Parathyroid adenoma (tissue), 2 donors: ENCODE data around the gene ZNF8.
"Not testable (repeated sequence)": the region's sequence is repeated elsewhere in the genome, so short reads cannot be mapped to it uniquely, and the experiment has no call there.

ENCODE experiments used
- H2AFZ ChIP-seq: fragments of 300-600 bp; sonication (generic); one replicate; pipeline ENCODE4 v1.7.0; 2017; ENCODE audit warnings: antibody characterized with exemption, mild to moderate bottlenecking
- H3K27ac ChIP-seq: fragments of 300-600 bp; sonication (generic); one replicate; pipeline ENCODE4 v1.7.0; 2017
- H3K27me3 ChIP-seq: fragments of 300-600 bp; sonication (generic); one replicate; pipeline ENCODE4 v1.7.0; 2017; ENCODE audit warnings: low read length; ENCODE audit not compliant: control insufficient read depth, insufficient read depth
- H3K36me3 ChIP-seq: fragments of 300-600 bp; sonication (generic); one replicate; pipeline ENCODE4 v1.7.0; 2017; ENCODE audit warnings: low read length; ENCODE audit not compliant: control insufficient read depth, insufficient read depth
- H3K4me1 ChIP-seq: fragments of 300-600 bp; sonication (generic); one replicate; pipeline ENCODE4 v1.7.0; 2017; ENCODE audit warnings: control low read depth
- H3K4me2 ChIP-seq: fragments of 300-600 bp; sonication (generic); one replicate; pipeline ENCODE4 v1.7.0; 2017; ENCODE audit warnings: low read length
- H3K4me3 ChIP-seq: fragments of 300-600 bp; sonication (generic); one replicate; pipeline ENCODE4 v1.7.0; 2017; ENCODE audit warnings: low read depth, low read length
- H3K79me2 ChIP-seq: fragments of 300-600 bp; sonication (generic); one replicate; pipeline ENCODE4 v1.7.0; 2017; ENCODE audit warnings: control low read depth
- H3K9ac ChIP-seq: fragments of 300-600 bp; sonication (generic); one replicate; pipeline ENCODE4 v1.7.0; 2017; ENCODE audit warnings: mild to moderate bottlenecking
- H3K9me3 ChIP-seq: fragments of 300-600 bp; sonication (generic); one replicate; pipeline ENCODE4 v1.7.0; 2017; ENCODE audit warnings: low read length; ENCODE audit not compliant: control insufficient read depth
- TF ChIP-seq, protein P1 (sequence below): fragments of 300-600 bp; sonication (generic); IDR thresholded peaks from one replicate; pipeline ENCODE4 v1.7.0; 2017; ENCODE audit warnings: antibody characterized with exemption, mild to moderate bottlenecking
- donor health status: primary hyperparathyroidism.

Gene ZNF8

DNA sequence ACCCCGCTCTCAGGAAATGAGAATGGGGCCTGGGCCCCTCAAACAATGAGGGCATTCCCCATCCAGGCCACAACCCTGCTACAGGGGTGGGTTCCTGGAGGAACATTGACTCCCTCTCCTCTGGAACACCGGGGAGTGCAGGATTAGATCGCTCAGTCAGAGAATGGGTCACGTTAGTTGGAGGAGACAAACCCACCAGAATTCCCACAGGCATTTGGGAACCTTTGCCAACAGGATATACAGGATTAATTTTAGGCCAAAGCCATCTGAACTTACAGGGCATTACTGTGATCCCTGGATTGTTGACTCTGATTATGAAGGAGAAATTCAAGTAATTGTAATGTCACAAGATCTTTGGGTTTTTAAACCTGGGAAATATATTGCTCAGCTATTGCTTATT is 29.0 kb downstream of the ZNF8 start:
- H3K27me3 ChIP-seq: no peaks in the 10 kb centered on the region
- no peak overlapping the region for H3K4me3 ChIP-seq
- no peaks in the 10 kb centered on the region for H3K36me3 ChIP-seq
- H2AFZ ChIP-seq: no peak overlapping the region
- H3K27ac ChIP-seq: no peak overlapping the region
- H3K9ac ChIP-seq: no peak overlapping the region
- no peak overlapping the region for H3K4me2 ChIP-seq
- H3K79me2 ChIP-seq: peaks cover 36% of the 10 kb centered on the region
- TF ChIP-seq, protein P1, sequence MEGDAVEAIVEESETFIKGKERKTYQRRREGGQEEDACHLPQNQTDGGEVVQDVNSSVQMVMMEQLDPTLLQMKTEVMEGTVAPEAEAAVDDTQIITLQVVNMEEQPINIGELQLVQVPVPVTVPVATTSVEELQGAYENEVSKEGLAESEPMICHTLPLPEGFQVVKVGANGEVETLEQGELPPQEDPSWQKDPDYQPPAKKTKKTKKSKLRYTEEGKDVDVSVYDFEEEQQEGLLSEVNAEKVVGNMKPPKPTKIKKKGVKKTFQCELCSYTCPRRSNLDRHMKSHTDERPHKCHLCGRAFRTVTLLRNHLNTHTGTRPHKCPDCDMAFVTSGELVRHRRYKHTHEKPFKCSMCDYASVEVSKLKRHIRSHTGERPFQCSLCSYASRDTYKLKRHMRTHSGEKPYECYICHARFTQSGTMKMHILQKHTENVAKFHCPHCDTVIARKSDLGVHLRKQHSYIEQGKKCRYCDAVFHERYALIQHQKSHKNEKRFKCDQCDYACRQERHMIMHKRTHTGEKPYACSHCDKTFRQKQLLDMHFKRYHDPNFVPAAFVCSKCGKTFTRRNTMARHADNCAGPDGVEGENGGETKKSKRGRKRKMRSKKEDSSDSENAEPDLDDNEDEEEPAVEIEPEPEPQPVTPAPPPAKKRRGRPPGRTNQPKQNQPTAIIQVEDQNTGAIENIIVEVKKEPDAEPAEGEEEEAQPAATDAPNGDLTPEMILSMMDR: no peak
- H3K4me1 ChIP-seq: peaks cover 5% of the 10 kb centered on the region
- no peaks in the 10 kb centered on the region for H3K9me3 ChIP-seq

DNA sequence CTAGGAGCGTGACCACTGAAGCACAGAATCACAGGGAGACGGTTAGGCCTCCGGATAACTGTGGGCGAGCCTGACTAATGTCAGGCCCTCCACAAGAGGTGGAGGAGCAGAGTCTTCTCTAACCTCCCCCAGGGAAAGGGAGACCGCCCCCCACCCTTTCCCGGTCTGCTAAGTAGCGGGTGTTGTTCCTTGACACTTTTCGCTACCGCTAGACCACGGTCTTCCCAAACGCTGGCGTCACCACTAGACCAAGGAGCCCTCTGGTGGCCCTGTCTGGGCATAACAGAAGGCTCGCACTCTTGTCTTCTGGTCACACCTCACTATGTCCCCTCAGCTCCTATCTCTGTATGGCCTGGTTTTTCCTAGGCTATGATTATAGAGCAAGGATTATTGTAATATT is 31.9 kb downstream of the ZNF8 start:
- H3K27me3 ChIP-seq, H3K4me1 ChIP-seq, H3K36me3 ChIP-seq, H3K4me3 ChIP-seq, H3K9me3 ChIP-seq, H2AFZ ChIP-seq, H3K4me2 ChIP-seq, H3K27ac ChIP-seq, H3K9ac ChIP-seq: not testable (repeated sequence)
- H3K79me2 ChIP-seq: peaks cover 31% of the 10 kb centered on the region
- TF ChIP-seq, protein P1: peak; percentile 69

DNA sequence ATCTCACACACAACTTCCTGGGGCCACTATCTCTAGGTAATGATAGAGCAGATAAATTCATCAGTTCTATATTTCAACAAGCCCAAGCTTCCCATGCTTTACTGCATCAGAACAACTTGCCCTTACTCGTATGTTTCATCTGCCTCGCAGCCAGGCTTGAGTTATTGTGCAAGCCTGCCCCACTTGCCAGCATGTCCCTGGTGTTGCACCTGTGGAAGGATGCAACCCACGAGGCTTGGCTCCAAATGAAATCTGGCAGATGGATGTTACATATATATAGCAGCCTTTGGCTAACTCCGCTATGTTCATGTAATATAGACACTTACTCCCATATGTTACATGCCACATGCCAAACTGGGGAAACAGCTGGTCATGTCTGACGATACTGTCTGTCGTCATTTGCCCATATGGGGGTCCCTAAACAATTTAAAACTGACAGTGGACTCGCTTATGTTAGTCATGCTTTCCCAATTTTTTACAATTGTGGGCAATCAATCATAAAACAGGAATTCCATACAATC is 32.6 kb downstream of the ZNF8 start:
- Histone ChIP-seq H2AFZ (no peak overlapping the region), H3K9me3 (no peaks in the 10 kb centered on the region), H3K36me3 (no peaks in the 10 kb centered on the region), H3K79me2 (peaks cover 25% of the 10 kb centered on the region), H3K27me3 (no peaks in the 10 kb centered on the region), H3K4me2 (no peak overlapping the region), H3K9ac (no peak overlapping the region), H3K4me1 (no peaks in the 10 kb centered on the region), H3K27ac (no peak overlapping the region), H3K4me3 (no peak overlapping the region)
- TF ChIP-seq, protein P1: no peak

DNA sequence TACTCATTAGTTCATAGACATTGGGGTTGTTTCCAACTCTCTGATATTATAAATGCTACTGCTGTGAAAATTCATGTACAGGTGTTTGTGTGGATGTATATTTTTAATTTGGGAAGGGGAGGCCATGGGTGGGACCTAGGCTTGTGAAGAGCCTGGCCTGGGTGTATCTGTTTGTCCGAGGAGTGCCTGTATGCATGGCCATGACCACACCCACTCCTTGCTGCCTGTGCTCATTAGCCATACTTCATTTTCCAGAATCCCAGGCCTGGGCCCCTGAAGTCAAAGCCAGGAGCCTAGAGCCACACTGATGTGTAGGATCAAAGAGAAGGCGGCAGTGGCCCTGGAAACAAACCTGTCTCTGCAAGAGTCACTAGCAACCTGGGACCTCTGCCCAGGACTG is 36.8 kb downstream of the ZNF8 start:
- no peak overlapping the region for H3K27ac ChIP-seq
- H2AFZ ChIP-seq: no peak overlapping the region
- no peak overlapping the region for H3K4me2 ChIP-seq
- no peaks in the 10 kb centered on the region for H3K4me1 ChIP-seq
- no peak overlapping the region for H3K4me3 ChIP-seq
- TF ChIP-seq, protein P1: no peak
- H3K79me2 ChIP-seq: peaks cover 24% of the 10 kb centered on the region
- H3K36me3 ChIP-seq: no peaks in the 10 kb centered on the region
- H3K9ac ChIP-seq: no peak overlapping the region
- H3K27me3 ChIP-seq: no peaks in the 10 kb centered on the region
- H3K9me3 ChIP-seq: no peaks in the 10 kb centered on the region

DNA sequence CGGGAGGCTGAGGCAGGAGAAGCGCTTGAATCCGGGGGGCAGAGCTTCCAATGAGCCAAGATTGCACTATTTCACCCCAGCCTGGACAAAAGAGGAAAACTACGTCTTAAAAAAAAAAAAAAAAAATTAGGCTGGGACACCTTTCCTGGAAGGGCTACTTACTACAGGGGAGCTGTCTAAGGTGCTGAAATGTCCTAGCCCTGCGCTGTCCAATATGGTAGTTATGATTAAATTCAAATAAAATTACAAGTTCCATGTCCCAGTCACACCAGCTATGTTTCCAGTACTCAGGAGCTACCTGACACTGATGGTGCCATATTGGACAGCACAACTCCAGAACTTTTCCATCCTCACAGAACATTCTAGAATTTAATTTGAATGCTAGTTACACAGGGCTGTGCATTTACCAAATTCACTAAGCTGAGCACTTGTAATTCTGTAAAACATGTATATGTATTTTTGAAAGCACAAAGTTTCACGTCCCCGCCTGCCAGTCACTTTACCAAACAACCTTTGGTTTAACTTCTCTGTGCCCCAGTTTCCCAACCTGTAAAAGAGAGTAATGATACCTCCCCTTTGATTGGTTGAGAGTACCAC is 38.8 kb downstream of the ZNF8 start:
- no peaks in the 10 kb centered on the region for H3K36me3 ChIP-seq

More for the DNA sequence above, 38.8 kb downstream of the ZNF8 start:
- Histone ChIP-seq H3K27me3 (no peaks in the 10 kb centered on the region), H3K9me3 (no peaks in the 10 kb centered on the region), H3K4me1 (no peaks in the 10 kb centered on the region), H3K9ac (no peak overlapping the region), H2AFZ (no peak overlapping the region), H3K4me3 (no peak overlapping the region), H3K4me2 (no peak overlapping the region), H3K27ac (no peak overlapping the region), H3K79me2 (peaks cover 19% of the 10 kb centered on the region)
- TF ChIP-seq, protein P1: no peak
